Fibroblast of skin of left biceps (primary cell): ENCODE data around the gene PAX5.

Experiments
- DNase-seq, 2 experiments: peaks; one replicate each; pipeline ENCODE4 v3.0.0-alpha.2; 2013; ENCODE audit warnings: low read depth in 2 of 2

The PAX5 gene

DNA sequence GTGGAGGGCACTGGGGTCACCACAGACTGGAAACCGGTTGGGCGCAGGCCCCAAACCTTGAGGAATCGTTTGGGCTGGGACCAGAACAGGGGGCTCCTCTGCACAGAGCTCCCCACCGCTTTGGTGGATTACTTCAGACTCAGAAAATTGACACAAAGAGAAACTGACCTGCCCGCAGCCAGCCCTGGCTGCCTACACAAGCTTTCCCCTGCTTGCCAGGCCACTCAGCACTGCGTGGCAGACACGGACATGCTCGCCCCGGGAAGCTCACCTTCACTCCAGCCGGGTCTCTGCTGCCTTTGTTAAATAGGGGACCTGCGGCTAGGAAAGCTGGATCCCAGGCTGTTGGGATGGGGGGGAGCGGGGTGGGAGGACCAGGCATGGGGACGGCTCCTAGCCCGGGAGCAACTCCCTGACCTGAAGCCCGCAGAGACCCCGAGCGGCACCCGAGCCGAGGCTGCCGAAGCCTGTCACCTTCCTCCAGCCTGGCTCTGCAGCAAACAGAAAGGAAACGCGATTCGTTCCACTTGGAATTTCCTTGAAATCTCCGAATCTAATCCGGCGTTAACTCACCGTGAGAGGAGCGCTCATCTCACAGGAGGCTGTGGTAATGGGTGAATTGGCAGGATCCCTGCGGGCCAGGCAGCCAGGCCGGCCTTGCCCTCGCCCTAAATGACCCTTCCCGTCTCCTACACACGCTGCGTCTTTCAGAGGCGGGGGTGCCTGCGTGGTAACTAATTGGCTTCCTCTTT, 8.8 kb downstream of the PAX5 start:
- no peak for DNase-seq

DNA sequence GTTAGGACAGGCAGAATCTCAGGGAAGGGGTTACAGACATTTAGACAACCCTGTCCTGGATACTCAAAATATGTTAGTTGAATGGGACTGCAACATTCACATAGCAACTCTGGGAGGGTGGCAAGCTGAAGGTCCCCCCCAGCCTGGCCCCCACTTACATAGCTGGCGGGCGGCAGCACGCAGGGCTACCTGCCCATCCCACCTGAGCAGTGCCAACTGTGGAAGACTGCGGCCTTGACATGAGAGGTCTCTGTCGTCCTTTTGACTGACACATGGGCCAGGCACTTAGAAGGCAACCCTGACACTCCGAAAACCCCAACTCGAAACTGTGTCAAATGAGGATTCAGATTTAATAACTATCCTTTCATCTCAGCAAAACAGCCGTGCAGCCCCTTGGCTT, 16.5 kb downstream of the PAX5 start:
- DNase-seq, result no peak

GRCh38 chr9:37011530-37011929, 22.5 kb downstream of the PAX5 start:
- no peak for DNase-seq

GRCh38 chr9:37010976-37011375, 23.1 kb downstream of the PAX5 start:
- DNase-seq, result no peak

DNA sequence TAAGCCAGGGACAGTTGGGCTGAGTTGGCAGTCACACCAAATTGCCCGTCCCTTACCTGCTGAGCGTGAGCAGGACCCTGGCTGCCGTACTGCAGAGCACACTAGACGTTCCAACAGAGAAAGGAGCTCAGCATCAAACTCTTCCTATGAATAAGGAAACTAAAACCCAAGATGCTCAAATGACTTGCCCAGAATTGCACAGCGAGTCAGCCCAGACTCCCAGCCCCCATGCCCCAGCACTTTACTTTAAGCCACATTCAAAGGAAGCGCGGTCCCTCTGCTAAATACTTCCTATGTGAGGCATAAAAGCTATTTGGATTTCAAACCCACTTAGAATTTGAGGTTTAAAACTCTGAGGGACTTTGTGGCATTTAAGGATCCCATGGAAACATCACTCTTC, 23.9 kb downstream of the PAX5 start:
- no peak for DNase-seq

DNA sequence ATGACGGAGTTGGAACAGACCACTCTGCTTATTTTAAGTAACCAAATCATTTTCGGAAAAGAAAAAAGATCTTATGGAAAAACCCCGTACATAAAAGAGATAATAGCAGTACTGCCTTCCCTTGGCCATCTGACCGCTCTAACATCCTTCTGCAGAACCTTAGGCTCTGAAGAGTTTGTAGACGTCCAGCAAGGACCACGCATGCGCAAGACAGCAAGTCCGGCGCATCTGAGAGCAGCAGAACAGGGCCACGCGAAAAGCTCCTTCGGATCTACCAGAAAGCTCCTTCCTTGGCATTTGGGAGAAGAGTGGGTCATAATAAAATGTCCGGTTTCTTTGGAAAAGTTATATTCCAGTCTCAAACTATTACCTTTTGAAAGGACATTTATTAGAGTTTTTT, 26.8 kb downstream of the PAX5 start:
- DNase-seq, result no peak

DNA sequence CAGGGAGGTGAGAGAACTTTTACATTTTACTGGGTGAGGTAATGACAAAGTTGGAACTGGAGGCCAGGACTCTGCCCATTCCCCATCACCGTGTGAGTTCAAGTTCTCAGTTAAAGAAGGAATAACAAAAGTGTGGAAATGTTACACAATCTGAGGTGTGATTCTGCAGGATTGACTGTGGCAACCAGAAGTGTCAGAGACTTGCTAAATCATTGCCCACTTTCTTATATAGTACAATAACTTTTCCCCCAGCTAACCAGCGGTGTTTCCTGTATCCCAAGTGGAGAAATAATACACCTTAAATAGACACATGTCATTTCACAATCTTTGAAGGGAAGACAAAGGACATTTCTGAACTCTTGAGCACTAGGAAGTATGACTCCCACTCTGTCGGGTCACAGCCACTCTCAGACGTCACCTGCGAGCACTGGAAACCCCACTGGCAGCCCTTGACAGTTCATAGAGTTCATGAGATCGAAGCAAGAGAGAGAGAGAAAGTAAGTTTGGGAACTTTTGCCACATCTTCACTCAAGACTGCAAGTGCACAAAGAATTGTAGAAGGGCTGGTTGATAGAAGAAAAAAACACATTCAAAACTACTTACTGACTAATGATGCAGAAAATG, 28.4 kb downstream of the PAX5 start:
- no peak for DNase-seq

DNA sequence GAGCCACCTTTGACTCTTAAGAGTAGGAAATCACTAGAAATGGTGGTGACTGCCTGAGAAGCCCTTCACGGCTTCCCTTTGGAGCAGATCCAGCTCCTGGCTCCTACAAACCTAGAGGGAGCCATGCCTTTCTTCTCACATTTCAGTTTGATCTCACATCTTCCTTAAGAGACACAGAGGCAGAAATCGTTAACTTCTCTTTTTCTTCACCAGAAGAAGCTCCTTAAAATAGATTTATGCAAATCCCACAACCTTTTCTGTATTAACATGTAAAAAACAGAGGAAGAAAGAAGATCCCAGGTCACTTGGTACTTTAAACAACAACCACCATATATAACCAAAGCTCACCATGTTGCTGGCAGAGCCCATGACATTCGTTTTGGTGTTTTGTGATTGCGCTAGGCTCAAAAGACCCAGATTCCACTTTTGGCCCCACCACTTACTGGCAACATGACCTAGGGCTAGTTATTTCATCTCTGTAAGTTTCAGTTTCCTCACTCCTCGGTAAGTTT, 29.6 kb downstream of the PAX5 start:
- DNase-seq, result no peak

DNA sequence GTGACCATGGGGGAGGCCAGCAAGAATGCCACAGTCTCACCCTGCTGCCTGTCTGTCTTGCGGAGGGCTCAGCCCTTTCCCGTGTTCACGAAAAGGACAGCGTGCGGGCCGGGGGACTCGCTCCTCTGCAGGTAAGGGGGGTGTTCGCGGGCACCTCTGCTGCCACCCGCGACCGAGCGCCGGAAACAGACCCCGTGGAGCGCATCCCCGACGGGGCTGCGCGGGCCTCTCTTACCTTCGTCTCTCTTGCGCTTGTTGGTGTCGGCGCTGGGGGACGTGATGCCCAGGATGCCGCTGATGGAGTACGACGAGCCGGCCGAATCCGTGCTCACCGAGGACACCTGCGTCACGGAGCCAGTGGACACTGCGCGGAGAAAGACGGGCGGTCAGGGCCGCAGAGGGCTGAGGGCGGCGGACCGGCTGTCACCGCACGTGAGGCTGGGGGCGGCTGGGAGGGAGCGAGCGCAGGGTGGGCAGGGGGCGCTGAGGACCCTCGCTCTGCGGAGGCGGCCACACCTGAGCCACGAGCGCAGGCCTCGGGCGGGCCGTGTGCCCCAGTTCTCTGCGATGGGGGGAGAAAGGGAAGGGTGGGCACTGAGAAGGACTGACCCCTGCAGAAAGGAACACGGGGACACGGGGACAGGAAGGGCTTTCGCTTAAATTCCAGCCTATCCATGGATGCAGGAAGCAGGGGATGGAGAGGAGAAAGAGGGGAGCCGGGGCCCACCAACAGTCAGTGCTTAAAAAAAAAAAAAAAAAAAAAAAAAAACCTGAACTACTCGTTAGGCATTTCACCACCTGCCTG, 31.5 kb downstream of the PAX5 start:
- no peak for DNase-seq

DNA sequence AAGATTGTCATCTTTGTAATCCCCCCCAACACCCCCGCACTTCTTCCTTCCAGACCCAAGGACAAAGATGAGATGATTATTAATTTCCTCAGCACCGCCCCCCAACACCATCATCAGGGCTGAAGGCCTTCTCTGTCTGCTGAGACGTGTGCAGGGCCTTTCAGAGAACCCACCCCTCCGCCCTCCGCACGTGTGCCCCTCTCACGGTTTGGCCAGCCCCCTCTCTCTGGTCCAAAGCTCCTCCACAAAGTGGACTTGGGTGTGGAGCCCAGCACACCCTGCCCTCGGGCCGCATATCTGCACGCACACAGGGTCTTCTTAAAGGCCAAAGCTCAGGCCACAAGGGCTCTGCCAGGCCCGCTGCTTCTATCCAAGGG, 32.0 kb downstream of the PAX5 start:
- no peak for DNase-seq

DNA sequence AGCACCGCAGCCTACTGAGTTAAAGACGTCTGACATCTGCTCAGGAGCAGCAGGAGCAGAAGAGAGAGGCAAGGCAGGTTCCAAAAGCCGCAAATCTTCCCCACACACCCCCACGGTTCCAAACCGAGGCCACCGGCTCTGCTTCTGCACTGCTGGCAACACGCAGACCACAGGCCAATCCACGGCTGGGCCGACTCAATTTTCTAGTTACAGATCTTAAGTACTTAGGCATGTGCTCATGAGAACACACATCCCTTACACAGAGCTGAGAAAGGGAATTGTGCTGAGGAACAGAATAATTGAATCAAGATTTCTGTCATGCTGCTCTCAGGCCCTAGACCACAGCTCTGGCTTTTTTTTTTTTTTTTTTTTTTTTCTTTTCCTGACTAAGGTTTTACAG, 32.6 kb downstream of the PAX5 start:
- peak in 1 of 2 experiments; percentile 5 for DNase-seq

- no peak for DNase-seq
These were observed 34.2 kb downstream of the PAX5 start for GRCh38 chr9:36999728-37000333.

GRCh38 chr9:36997414-36997813, 36.7 kb downstream of the PAX5 start:
- DNase-seq, result no peak

GRCh38 chr9:36996706-36997086, 37.4 kb downstream of the PAX5 start:
- DNase-seq, result no peak

GRCh38 chr9:36995927-36996705, 38.0 kb downstream of the PAX5 start:
- peak in 1 of 2 experiments; percentile 5 for DNase-seq

DNA sequence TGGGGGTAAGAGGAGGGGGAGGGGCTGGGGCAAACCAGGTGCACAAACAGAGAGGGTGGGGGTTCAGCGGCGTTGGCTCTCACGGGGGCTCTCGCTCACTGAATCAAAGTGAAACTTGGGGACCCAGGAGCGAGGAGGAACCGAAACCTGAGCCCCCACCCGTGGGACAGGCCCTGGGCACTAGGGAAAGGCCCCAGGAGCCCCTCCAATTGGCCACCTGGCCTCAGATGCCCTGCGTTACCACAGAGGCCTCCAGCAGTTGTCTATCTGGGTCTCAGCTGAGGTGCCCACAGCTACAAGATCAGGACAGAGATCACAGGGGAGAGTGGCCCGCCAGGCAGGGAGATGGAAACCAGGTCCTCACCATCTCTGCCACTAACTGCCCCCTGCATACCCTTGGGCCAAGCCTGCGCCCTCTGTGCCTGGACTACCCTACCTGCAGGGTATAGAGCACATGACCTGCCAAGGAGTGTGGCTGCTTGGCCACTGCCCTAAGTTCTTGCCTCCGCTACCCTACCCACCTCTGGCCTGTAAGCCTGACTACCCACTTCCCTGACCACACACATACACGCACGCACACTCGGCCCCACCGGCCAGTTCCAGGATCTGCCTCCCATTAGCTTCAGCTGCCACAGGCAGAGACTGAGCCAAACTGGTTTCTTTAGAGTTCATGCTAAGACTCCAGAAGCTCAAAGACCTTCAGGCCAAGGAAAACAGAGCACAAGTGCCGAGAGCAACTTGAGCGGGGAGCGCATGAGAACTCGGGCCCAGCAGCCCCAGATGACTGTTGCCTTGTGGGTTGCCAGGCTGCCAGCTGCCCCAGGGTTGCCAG, 39.9 kb downstream of the PAX5 start:
- DNase-seq, result no peak

DNA sequence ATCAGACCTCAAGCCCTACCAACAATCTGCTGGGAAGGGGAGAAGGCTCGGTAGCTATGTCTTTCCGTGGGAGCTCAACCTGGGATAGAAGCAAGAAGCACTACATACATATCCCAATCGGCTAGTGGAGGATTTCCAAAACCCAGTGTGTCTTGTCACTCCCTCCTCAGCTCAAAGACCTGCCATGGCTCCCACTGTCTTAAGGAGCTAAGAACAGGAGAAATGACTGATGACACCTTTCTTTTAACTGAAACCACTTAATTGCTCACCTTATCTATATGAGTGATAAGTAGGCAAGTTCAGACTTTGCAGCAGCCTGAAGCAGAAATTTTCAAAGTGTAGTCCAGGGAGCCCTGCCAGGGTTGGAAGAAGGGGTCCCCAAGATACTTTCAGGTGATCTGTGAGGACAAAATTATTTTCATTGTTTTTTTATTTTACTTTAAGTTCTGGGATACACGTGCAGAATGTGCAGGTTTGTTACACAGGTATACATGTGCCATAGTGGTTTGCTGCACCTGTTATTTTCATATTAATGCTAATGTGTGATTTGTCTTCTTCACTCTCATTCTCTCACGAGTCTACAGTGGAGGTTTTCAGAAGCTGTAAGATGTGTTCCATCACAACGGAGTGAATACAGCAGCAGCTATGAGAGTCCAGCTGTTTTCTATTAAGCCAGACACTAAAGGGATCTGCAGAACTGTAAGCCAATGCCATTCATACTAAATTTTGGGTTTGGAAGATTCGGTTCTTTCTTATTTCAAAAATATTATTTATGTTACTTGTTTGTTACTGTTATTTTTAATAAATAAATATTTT, 41.4 kb downstream of the PAX5 start:
- DNase-seq, result peak in 1 of 2 experiments; percentile 2

DNA sequence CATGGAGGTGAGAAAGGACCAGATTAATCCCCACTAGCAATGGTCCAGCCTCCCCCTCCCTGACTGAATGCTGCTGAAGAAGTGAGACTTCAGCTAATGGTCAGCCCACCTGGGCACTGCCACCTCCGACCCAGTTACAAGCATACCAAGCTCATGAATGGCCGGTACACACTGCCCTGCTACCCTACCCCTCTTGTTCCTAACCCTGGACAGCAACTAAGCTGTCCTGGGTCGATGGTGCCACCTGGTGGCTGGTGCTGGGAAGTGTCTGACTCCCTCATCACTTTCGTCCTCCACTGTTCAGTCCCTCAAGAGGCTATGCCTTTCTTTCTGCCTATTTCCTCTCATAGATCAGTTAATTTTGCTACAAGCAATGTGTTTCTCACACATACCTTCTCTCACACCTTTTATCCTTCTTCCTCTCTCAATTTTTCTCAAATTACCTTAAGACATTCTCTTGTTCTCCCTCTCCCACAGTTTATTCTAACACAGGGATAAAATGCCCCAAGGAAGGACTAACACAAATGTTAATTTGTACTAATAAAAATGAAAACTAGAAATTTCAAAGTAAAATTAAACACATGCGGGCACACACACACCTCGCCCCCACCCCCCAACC, 42.4 kb downstream of the PAX5 start:
- no peak for DNase-seq

- DNase-seq, result no peak
These were observed 45.2 kb downstream of the PAX5 start for GRCh38 chr9:36988848-36989247.
